Esophagus muscularis mucosa (tissue), 4 donors: ENCODE results near the gene NME3.

Experiments
- EP300 ChIP-seq: sonication (generic); formaldehyde crosslinking; IDR thresholded peaks from one replicate; pipeline ENCODE4 v1.6.1; 2017; ENCODE audit warnings: antibody characterized with exemption
- POLR2A ChIP-seq: fragments of 450-650 bp; IDR thresholded peaks from one replicate; pipeline ENCODE4 v1.6.1; 2017; ENCODE audit warnings: antibody characterized with exemption, moderate library complexity, mild to moderate bottlenecking, low read depth
- TF ChIP-seq, protein P1 (sequence below), 3 experiments: fragments of 200-600 bp in 2 of 3; fragments of 450-650 bp in 1 of 3; sonication (generic) in 2 of 3; IDR thresholded peaks; one replicate each; pipeline ENCODE4 v1.5.1; 2017 to 2019; ENCODE audit warnings: antibody characterized with exemption in 3 of 3, mild to moderate bottlenecking in 2 of 3, moderate library complexity in 1 of 3

DNA sequence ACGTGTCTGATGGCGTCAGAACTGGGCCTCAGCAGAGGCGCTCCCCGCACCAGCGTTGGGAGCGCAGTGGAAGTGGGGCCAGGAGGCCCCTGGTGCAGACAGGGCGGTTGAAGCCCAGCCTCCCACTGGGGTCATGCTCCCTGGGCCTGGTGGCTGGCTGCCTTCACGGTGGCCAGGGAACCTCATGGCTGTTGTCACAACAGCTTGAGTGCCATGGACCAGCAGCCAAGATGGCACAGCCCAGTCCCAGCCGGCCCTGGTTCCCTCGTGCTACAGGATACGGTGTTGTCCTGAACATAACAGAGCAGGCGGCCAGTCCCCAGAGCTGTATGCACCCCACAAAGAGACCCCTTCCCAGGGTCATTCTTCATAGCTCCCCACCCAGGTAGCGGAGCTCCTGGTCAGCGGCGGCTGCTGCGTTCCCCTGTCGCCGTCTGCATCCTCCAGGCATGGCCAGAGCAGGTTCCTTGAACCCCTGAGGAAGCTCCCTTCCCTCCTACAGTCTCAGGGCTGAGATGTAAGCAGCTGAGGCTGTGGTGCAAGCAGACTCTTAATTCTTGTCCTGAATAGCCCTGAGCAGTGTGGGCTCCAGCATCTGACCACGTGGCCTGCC lies 29.7 kb downstream of the NME3 start:
- TF ChIP-seq, protein P1, sequence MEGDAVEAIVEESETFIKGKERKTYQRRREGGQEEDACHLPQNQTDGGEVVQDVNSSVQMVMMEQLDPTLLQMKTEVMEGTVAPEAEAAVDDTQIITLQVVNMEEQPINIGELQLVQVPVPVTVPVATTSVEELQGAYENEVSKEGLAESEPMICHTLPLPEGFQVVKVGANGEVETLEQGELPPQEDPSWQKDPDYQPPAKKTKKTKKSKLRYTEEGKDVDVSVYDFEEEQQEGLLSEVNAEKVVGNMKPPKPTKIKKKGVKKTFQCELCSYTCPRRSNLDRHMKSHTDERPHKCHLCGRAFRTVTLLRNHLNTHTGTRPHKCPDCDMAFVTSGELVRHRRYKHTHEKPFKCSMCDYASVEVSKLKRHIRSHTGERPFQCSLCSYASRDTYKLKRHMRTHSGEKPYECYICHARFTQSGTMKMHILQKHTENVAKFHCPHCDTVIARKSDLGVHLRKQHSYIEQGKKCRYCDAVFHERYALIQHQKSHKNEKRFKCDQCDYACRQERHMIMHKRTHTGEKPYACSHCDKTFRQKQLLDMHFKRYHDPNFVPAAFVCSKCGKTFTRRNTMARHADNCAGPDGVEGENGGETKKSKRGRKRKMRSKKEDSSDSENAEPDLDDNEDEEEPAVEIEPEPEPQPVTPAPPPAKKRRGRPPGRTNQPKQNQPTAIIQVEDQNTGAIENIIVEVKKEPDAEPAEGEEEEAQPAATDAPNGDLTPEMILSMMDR (IDR thresholded peaks at IDR 0.05), result no peak
- TF ChIP-seq POLR2A (no peak), EP300 (no peak)
